Mammary microvascular endothelial cell (primary cell): Measurements from ENCODE around the gene TRAM1L1. TPM values are rescaled to one million over a fixed set of nuclear protein-coding genes. Genes with fewer than 3 reads are reported as not detected.

Experiments
- total RNA-seq: library from RNA; depleted of rRNA; stranded (reverse); fragments of >200 nt; gene quantifications from 2 replicates; pipeline ENCODE4 v1.2.3, GENCODE V29; 2015

TRAM1L1 gene
- 0.47 and 0.89 TPM in 2 replicates for total RNA-seq

GRCh38 chr4:117084866-117085701 lies at the start of gene TRAM1L1:
TSS of gene TRAM1L1 (minus strand) at chr4:117085576. CDS start at chr4:117085393, 183 bp downstream.

